Myocyte (in vitro differentiated cells): ENCODE data around the gene SNX33. TPM values are rescaled to one million over a fixed set of nuclear protein-coding genes. Genes with fewer than 3 reads are reported as not detected.
"Not testable (repeated sequence)": the region's sequence is repeated elsewhere in the genome, so short reads cannot be mapped to it uniquely, and the experiment has no call there.

Experiments
- DNase-seq: peaks from one replicate; pipeline ENCODE4 v3.0.0-alpha.2; 2012; ENCODE audit warnings: low read depth
- total RNA-seq: library from RNA; depleted of rRNA; stranded (reverse); fragments of >200 nt; gene quantifications from 2 replicates; pipeline ENCODE4 v1.2.3, GENCODE V29; 2014

SNX33 gene
- total RNA-seq, 1 donor from 2014 or later = 19.5 TPM

DNA sequence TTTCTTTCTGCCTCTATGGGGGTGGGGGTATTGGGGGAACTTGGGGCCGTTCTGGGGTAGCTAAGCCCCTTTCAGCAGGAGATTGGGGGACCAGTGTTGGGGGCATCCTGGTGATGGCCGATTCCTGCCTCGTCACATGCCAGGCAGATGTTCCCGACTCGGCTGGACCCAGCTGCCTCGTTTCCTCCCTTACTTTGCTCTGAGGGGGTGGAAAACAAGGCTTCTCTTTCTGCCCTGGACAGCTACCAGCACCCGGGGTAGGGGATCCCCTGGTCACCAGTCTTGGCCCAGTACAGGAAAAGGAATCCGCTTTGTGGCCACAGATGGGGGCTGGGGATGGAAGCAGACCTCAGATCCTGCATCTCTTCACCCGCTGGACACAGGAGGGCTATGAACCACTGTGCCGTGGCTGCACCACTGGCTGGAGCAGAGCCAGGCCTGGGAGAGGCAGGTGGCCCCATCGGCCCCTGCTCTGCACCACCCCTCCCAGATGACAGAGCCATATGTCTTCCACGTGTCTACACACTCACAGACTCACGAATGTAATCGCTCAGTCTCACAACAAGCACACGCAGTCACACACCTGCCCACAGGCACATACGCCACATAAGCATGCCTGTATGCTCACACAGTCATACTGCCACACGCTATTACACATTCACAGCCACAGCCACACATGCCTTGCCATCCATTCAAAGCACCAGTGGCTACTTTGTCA lies 12.4 kb downstream of the SNX33 start:
- DNase-seq = peak; percentile 63

DNA sequence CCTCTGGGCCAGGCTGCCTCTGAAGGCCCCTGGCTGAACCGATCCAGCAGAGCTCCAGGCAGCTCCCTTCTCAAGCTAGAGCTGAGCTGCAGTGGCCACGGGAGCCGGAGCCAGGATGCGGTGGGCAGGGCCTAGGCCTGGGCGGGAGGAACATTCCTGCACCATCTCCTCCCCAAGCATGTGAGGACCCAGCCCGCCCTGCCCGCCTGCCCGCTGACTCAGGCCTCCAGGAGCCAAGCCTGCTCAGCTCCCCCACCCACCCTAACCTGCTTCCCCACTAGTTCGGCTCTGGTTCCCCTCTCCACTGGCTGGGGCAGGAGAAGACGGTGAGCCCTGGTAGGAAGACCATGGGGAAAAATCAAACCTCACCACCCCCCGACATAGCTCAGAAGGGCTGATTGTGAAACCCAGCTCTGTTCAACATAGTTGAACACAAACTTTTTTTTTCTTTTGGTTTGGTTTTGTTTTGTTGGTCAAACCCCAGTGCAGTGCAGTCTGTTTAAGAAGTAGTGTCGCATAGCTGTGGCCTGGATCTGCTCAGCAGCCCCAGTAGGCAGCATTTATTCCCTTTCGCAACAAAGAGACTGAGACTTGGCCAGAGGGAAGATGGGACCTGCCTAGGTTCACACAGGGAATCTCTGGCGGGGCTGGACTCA lies 13.5 kb downstream of the SNX33 start:
- peak; percentile 95 for DNase-seq

DNA sequence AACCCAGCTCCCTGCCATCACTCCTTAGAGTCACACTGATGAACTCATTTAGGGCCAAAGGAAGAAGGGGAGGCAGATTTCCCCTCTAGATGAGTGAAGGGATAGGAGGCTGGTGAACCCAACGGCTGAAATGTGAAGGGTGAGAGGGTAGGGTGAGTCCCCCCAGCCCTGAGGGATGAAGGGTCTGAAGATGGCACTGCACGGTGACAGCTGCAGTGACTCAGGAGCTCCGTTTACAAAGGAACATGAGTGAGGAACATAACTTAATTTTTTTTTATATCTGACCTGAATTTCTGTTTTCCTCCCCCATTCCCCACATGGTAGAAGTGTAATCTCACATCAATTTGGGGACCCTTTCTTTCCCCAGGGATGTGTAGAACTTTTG lies 14.0 kb downstream of the SNX33 start:
- DNase-seq = peak; percentile 67

DNA sequence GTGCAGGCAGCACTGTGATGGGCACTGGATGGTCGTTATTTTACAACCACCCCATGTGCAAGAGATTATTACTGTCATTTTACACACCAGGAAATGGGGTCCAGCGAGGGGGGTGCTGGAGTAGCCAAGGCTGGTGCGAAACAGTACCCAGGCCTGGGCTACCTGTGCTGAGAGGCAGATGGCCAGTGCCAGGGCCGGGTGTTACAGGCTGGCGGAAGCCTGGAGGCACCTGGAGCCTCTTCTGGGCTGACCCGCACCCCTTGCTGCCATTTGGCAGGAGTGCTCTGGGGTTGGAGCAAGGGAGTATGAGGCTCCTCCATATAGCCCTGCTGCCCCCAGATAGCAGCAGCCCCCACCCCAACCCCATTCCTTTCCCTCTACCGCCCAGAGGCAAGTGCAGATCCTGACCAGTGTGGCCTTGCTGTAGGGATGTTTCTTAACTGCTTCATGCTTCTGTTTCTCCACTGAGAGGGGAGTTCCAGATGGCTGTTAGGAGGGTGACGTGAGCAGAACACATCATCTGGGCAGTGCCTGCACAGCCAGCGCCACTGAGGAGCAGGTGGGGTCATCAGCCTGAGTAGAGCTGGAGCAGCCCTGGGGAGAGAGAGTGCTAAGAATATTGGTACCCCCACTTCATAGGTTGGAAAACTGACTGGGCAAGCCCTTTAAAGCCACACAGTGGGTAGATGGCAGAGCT lies 15.3 kb downstream of the SNX33 start:
- DNase-seq = no peak

DNA sequence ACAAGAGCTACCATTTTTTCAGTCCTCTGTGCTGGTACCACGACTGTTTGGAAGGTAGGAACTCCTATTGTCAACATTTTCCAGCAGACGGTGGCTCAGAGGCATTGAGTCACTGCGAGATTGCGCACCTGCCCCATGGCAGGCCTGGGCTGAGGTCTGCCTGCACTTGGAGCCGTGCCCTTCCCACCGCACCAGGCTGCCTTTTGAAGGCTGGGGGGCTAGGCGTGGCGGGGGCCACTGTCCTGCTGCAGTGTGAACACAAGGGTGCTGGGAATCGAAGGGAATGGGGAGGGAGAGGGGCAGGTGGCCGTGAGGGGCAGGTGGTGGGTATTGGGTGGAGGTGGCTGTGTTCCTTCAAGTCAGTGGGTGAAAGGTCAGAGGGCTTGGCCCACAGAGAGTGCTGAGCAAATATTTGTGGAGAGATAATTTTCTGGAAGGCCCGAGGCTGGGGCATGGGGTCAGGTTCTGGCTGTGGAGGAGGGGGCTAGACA lies 16.3 kb downstream of the SNX33 start:
- DNase-seq = peak; percentile 26

DNA sequence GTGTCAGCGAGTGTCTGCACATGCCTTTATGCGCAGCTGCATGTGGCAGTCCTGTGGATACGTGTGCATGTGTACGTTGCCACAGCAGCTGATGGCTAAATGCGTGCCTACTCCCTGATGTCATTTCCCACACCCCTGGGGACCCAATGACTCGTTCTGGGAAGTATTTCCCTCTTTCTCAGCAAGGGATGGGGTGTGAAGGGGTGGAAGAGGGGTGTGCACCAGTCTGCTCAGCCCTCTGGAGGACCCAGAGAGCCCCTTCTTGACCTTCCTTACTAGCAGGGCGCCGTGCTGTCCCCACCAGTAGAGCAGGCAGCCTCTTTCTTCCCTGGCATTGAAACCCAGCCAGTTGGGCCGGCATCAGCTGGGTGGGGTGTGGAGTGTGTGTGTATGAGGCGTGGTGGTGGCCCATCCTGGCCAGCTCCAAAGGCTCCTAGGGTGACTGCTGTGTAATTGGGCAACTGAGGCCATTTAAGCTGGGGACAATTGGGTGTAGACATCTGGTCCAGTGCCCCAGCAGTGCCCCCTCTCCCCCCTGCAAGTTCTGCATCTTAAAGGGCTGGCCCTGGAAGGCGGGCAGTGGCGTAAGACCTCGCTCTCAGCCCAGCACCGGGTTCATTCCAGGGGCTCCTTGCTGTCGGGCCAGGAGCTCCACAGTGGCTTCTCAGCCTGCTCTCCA lies 19.2 kb downstream of the SNX33 start:
- peak; percentile 99 for DNase-seq

DNA sequence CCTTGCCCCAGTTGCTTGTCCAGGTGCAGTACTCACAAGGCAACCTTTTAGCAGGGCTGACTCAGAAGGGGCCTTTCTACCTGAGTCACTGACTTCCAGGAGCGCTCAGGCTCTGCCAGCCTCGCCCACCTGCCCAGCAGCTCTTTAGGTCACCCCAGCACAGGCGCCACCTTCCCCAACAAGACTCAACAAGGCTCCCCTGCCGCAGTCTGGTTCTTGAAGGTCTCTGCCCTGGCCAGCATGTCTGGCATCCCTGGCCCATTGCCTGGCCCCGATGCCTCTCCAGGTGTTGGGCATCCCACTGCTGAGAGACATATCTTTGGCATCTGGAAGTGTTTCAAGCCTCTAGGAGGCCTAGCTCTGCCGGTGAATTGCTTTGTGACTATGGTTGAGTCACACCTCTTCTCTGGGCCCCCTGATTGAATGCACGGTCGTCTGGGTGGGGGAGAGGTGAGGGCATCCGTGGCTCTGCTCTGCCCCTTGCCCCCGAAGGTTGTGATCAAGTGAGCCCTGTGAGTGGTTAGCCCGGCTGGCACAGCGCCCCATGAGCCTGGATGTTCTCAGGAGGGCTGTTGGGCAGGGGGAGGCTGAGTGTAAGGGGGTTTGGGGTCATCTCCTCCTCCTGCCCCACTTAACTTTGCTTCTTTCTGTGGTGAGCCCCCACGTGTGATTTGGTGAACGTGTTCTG lies 21.6 kb downstream of the SNX33 start:
- DNase-seq = no peak

DNA sequence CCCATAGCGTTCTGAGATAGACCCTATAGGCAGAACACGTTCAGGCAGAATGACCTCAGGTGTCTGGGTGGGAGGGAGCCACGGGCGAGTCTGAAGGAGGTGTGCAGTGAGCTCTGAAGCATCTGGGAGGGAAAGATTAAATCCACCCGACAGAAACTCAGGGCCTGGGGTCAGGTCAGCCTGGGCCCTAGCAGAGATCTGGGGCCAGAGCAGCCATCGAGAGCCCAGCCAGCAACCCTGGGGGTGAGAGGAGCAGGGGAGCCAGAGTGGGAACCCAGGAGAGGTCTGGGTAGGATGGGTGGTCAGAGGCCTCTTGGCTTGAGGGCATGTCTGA lies 22.1 kb downstream of the SNX33 start:
- no peak for DNase-seq

DNA sequence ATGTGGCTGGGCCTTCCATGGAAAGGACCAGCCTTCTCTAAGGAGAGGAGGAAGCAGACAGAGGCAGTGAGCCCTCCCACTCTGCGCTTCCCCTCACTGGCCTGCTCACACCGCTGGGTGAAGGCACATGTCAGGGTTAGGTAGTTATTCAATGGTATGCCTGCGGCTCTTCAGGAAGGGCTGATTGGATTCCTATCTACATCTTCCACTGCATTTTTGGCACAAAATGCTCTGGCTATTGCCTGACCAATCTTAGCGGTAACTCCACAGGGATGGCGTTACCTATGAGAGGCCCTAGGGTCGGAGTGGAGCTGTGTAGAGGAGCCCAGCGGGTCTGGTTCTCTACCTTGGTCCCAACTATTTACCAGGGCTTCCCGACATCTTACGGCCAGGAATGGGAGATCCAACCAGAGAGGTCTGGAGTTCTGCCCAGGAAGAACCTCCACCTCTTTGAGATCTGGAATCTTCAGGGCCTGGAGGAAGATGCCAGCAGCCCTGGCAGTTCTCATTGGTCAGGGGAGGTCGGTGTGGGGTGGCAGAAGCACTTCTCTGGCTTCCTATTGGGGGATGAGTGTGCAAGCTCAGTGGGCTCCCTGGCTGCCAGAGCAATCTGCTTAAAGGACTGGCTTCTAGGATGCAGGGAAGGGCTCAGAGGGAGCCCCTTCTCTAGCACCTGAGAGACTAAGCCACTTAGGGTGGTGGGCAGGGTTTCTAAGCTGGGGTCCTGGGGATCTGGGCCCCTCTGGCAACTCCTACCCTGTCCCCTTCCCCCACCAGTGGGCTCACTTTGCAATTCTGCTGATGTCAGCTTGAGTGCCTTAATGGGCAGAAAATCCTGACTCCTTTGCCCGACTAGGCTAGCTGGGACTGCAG lies 24.3 kb downstream of the SNX33 start:
- no peak for DNase-seq

DNA sequence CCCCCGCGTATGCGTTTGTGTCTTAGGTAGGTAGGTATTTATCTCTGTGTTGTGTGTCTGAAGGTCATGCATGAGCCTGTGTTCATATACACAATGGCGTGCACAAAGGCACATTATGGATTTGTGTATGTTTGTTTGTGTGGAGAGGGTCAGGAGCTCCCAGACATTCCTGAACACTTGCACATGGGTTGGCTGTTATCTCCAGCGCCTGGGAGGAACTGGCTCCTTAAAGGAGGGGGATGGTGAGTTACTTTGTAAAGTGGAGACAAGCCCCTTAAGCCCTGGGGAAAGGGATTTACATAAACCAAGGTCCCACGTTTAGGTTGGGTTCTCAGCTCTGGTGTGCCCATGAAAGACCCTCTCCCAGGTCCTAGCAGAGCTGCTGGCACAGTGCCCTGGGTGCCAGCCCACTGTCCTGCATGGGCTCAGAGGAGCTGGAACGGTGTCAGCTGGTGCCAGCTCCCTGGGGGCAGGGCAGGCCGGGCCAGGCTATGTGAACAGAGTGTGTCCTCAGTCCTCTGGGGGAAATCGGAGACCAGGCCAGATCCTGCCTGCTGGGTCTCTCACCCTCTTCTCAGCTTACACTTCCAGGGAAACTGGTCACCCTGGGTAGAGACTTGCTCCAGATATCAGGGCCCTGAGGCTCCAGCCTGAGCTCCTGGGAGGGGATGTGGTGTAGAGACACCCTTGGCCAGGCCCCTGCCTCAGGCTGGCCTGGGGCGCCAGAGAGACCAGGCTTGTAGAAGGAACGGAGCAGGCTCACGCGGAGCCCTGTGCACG lies 25.1 kb downstream of the SNX33 start:
- peak; percentile 65 for DNase-seq

DNA sequence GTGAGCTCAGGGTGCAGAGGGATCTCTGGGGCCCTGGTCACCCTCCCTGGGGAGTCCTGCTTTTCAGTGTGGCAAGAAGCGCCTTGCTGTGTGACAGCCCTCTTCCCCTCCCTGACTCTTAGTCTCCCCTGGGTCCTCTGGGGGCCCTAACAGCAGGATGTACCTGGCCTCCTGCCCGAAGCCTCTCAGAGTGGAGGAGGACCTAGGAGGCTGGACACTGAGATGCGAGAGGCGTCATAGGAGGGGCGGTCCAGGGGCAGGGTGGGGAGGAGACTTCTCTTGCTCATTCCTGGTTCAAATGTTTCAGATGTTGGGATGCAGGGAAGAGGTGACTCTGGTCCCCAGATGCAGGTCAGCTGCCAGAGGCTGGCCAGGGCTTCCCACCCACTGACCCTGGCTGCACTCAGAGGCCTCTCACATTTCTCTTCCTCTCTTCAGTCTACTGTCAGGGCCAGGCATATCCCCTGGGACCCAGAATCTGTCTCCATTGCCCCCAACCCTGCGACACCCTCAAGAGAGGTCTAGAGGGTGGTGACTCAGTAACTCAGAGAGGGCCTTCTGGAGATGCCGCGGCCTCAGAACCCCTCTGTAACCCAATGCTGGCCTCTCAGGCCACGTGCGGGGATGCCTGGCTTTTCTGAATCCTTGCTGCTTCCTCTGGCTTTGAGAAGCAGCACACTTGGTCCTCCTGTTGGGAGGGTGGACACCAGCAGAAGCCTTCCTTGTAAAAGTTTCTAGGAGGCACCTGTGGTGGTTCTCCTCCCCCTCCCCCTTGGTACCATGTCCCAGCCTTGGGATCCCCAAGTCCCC lies 25.9 kb downstream of the SNX33 start:
- DNase-seq = peak; percentile 40

DNA sequence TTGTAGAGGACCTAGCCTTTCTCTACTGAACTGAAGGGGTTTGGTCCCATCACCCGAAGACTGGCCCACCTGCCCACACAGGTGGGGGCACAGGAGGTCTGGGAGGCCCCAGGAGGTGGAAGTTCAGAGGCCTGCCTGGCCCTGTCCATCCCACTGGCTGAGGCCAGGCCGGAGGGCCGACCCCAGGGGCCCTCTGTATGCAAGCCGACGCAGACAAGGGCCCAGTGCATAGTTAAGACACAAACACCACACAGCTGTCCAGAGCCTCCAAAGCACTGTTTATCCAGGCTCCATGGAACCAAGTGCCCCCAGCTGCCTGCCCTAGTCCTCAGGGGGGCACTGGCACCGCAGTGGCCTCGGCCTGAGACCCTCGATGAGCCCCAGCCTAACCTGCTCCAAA lies 26.7 kb downstream of the SNX33 start:
- no peak for DNase-seq

DNA sequence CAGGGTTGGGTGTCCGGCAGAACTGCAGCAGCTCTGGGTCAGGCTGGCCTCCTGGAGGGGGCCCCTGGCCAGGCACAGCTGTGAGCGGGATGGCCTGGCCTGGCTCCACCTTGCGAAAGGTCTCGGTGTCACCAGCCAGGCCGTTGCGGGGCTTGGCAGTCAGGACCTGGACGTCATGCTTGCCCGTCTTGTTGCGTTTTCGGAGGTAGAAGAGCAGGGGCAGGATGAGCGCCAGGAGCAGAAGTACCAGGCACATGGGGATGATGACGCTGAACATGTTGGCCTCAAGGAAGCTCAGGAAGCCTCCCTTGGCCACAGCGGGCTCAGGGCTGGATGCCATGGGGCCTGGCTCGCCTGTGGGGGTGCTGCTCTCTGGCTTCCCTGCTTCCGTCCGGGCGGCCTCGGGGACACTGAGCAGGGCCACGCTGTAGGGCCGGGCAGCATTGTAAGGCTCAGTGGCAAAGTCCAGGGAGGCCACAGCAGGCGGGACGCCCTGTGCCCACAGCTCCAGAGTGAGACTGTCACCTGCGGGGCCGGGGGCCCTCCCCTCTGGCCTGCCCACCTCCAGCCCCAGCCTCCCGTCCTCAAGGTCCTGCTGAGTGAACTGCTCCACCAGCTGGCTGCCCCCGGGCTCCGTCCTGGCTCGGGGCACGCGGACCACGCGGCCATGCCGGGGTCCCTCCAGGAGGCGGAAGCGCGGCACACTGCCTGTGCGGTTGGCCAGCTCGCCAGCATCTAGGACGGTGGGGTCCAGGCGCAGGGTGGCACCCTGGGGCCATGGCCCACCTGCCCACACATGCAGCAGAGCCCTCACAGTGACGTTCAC lies 28.1 kb downstream of the SNX33 start:
- DNase-seq = no peak

DNA sequence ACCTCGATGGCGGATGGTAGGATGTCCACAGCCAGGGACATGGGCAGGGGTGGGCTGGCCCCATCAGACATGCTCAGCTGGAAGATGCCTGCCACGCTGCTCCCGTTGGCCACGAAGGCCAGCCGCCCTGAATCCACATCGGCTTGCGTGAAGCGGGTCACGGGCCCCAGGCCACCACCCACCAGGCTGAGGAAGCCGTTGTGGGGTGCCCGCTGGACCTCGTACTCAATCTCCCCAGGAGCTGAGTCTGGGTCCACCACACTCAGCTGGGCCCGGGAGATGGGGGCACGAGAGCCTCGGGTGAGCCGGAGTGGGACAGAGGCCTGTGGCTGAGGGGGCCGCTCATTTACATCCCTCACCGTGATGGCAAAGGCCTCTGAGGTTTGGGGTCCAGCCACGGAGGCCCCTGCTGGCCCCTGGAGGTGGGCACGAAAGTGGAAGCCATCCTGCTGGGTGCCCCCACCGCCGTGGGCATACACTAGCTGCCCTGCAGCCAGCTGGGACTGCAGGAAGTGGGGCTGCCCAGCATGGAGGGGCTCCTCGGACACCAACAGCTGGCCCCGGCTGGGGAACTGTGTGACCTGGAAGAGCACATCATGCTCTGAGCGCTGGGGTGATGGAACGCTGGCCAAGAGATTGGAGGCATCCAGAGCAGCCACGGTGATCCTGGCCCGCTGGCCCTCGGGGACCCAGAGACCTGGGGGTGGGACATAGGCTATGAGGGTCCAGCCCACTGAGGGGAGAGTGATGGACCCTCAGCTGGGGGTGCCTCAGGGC lies 29.2 kb downstream of the SNX33 start:
- no peak for DNase-seq

DNA sequence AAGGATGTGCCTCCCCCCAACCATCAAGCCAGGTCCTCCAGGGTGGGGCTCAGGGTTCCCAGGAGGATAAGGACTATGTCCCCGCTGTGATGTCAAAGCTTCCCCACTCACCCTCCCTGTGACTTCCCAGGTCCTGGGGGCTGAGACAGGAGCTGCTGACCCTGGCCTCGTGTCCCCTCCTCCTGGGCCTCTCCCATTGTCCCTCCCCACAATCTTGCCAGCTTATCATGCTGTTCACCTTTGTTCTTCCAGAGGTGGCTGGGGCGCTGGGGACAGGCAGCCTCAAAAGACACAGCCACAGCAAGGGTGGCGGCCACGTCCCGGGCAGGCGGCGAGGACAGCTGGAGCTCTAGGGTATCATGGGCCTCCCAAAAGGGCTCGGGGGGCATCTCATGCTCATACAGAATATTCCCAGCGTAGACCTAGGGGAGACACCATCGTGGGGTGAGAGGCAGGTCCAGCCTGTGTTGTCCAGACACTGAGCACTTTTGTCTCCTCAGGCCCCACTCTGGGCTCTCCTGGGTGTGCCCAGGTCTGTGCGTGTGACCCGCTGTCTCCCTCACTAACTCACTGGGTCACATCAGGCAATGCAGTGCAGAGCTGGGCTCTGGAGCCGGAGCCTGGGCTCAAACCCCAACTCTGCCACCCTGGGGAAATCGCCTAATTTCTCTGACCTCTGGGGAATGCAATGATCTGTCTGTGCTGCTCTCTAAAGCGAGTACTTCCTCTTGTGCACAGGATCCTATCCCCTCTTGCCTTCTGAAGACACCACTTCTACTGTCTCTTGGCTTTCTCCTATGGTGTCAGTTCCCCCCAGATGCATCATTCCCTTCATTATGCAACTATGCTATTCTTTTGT lies 30.0 kb downstream of the SNX33 start:
- DNase-seq = no peak

DNA sequence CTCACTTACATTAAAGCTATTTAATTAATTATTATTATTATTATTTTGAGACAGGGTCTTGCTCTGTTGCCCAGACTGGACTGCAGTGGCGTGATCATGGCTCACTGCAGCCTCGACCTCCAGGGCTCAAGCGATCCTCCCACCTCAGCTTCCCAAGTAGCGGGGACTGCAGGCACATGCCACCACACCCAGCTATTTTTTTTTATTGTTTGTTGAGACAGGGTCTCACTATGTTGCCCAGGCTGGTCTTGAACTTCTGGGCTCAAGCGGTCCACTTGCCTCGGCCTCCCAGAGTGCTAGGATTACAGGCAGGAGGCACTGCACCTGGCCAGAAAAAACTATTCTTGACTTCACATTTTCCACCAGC lies 30.6 kb downstream of the SNX33 start:
- DNase-seq = not testable (repeated sequence)
